GM19239 (cell line): ENCODE measurements around the gene THAP11.

Experiments used
- DNase-seq: peaks from one replicate; pipeline ENCODE4 v3.0.0; 2011; ENCODE audit warnings: low spot score; ENCODE audit not compliant: insufficient read length
- FAIRE-seq: peaks from 2 replicates; lab custom pipeline; 2011; peaks lifted over from hg19 to GRCh38; lab: Jason Lieb, UNC

The THAP11 gene

GRCh38 chr16:67881621-67882161 is 39.6 kb downstream of the THAP11 start:
- no peak for FAIRE-seq

DNA sequence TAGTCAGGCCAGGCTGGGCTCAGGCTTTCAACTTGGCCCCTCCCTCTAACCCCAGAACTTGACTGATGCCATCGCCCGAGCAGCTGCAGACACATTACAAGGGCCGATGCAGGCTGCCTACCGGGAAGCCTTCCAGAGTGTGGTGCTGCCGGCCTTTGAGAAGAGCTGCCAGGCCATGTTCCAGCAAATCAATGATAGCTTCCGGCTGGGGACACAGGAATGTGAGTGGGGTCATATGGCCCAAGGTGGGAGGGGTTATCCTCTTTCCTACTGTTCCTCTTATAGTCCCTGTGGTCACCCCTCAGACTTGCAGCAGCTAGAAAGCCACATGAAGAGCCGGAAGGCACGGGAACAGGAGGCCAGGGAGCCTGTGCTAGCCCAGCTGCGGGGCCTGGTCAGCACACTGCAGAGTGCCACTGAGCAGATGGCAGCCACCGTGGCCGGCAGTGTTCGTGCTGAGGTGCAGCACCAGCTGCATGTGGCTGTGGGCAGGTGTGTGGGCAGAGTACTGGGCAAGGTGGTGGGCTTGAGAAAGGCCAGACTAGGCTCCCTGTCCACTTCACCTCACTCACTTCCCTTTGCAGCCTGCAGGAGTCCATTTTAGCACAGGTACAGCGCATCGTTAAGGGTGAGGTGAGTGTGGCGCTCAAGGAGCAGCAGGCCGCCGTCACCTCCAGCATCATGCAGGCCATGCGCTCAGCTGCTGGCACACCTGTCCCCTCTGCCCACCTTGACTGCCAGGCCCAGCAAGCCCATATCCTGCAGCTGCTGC is 40.4 kb downstream of the THAP11 start:
- FAIRE-seq: no peak

More at GRCh38 chr16:67881621-67882161, 39.6 kb downstream of the THAP11 start:
- no peak for DNase-seq

DNA sequence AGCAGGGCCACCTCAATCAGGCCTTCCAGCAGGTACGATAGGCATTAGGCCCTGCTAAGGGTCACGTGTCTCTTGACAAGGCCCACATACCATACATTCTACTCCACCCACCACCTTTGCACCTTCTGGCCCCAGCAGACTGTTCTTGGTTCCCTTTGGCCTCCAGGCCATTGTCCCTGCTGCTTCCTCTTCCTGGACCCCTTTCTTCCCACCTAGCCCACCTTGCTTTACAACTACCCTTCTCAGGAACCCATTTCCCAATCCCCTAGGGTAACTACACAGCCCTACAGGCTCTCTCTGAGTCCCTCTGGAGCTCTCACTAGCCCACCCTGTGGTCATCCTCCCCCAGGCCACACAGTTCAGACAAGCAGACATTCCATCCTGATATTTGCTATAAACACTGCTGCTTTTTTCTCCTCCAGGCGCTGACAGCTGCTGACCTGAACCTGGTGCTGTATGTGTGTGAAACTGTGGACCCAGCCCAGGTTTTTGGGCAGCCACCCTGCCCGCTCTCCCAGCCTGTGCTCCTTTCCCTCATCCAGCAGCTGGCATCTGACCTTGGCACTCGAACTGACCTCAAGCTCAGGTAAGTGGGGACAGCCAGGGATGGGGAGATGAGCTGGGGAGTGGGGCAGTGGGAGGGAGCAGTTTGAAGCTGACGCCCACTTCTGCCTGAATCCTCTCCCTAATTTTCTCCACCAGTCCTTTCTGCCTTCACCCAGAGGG is 41.2 kb downstream of the THAP11 start:
- DNase-seq (no peak), FAIRE-seq (no peak)

More for the DNA sequence above, 40.4 kb downstream of the THAP11 start:
- no peak for DNase-seq

- DNase-seq: peak; percentile 87
- no peak for FAIRE-seq
Measured at GRCh38 chr16:67883872-67884261, 41.7 kb downstream of the THAP11 start.

DNA sequence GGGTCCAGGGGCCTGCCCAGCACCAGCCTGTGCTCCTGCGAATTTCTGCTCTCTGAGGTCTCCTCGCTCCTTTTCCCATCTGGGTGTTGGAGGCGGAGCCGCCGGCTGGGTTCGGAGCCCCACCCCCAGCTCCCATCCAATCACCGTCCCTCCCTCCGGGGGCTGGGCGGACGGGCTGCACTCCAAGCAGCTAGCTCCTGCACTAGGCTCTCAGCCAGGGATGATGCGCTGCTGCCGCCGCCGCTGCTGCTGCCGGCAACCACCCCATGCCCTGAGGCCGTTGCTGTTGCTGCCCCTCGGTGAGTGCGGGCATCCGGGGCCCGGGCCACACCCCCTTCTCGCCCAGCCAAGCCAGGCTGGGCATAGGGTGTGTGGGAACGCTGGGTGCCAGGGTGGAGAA is 42.6 kb downstream of the THAP11 start, which contains the start of gene NRN1L:
NRN1L (plus strand) TSS at position 202 of the 400 bp plus-strand sequence; CDS start at position 221, 19 bp downstream.
- no peak for FAIRE-seq
- no peak for DNase-seq

GRCh38 chr16:67885545-67885944 is 43.4 kb downstream of the THAP11 start:
- DNase-seq (no peak), FAIRE-seq (no peak)

- DNase-seq (no peak), FAIRE-seq (no peak)
Measured at GRCh38 chr16:67885976-67886375, 43.9 kb downstream of the THAP11 start.

GRCh38 chr16:67886387-67886786 is 44.3 kb downstream of the THAP11 start:
- no peak for FAIRE-seq
- DNase-seq: no peak

GRCh38 chr16:67888331-67888730 is 46.2 kb downstream of the THAP11 start:
- FAIRE-seq: no peak
- DNase-seq: no peak

GRCh38 chr16:67892375-67892774 is 50.3 kb downstream of the THAP11 start:
- no peak for DNase-seq
- no peak for FAIRE-seq

GRCh38 chr16:67892899-67893742 is 51.0 kb downstream of the THAP11 start, which contains the start of gene PSKH1:
Gene PSKH1, plus strand, starts transcription at chr16:67893254. Its CDS starts 15,496 bp downstream, at chr16:67908750.
- FAIRE-seq: peak; percentile 70

More at GRCh38 chr16:67892899-67893742, 51.0 kb downstream of the THAP11 start, which contains the start of gene PSKH1:
- DNase-seq: peak; percentile 99
